HG03025 (cell line): ENCODE measurements around the gene GLUL.

Experiments
- ATAC-seq: cut with Tn5 transposase; IDR thresholded peaks from one replicate; pipeline ENCODE4 v1.9.1; 2021; ENCODE audit warnings: mild to moderate bottlenecking, moderate library complexity; ENCODE audit not compliant: unreplicated experiment, low FRiP score

GLUL gene

DNA sequence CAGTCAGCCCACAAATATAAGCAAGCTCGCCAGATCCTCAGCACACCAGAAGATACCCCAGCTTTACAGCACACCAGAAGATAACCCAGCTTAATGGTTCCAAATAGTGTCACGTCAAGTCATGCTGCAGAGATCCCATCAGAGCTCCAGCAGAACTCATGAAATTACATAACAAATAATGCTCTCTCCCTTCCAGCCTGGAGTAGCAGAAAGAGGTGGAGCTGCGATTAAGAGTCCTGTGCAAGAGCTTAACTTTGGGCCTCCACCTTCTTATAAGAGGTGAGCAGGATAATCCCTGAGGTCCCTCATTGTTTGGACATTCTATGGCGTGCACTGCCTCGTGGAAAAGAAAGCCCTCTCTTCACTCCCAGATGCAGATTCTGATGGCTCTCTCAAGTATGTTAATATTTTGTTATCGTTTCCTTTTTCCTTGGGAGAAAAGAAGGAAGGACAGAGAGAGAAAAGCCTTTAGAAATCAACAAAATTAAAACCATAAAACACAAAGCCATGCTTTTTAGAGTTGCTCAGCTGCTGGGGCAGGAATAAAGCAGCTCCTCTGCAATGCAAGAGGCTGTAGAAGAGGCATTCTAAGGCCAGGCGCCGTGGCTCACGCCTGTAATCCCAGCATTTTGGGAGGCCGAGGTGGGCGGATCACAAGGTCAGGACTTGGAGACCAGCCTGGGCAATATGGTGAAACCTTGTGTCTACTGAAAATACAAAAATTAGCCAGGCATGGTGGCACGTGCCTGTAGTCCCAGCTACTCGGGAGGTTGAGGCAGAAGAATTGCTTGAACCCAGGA lies 59.1 kb downstream of the GLUL start:
- ATAC-seq = no peak
